ENCODE data around the gene STX8. TPM values are rescaled to one million over a fixed set of nuclear protein-coding genes. Genes with fewer than 3 reads are reported as not detected.

STX8 gene
- total and polyA plus RNA-seq, 9 of the 15 experiments (the other 6 are each of a cell fraction or from before 2014, with no cell fraction given) = 14.6 to 42.5 (median 22.1) TPM

GRCh38 chr17:9256751-9257629, 318.6 kb downstream of the STX8 start:
- intact Hi-C loops (cut with micrococcal nuclease) = no loop called here
- ATAC-seq = no peak
- ChIA-PET POLR2A (interaction anchor here (0.6 kb wide), 1 partner anchor 11 kb away, joined by 3 read pairs; no protein-coding TSS in a partner anchor), CTCF (ENCODE audit: low intra/inter-chr PET ratio) (no interaction called here)
- no peak for TF ChIP-seq PTRF (tag; IDR thresholded peaks at IDR 0.05)
- no peak for TF ChIP-seq POLR2A (conservative IDR thresholded peaks at IDR 0.05)
- no peak for TF ChIP-seq ZBTB7A (IDR thresholded peaks at IDR 0.05; ENCODE audit: borderline replicate concordance, control insufficient read depth, low read depth, low read length)
- no peak for TF ChIP-seq HSF4 (CRISPR knock-in tag; IDR thresholded peaks at IDR 0.05; ENCODE audit: borderline replicate concordance)
- TF ChIP-seq GTF2E2 (tag; IDR thresholded peaks at IDR 0.05) = no peak
- TF ChIP-seq SAFB2 (IDR thresholded peaks at IDR 0.05; ENCODE audit: borderline replicate concordance, low read depth, low read length, severe bottlenecking) = no peak
- no peak for TF ChIP-seq L3MBTL2 (IDR thresholded peaks at IDR 0.05)
- no peak for TF ChIP-seq CREB3L1 (IDR thresholded peaks at IDR 0.05; ENCODE audit: borderline replicate concordance, low read depth)
- no peaks in the 10 kb centered on the region for H3K36me3 ChIP-seq (ENCODE audit: control insufficient read depth, insufficient read depth, low read length)
- FAIRE-seq = no peak
- no peaks in the 10 kb centered on the region for H3K9me3 ChIP-seq (replicated peaks; ENCODE audit: control insufficient read depth, insufficient read depth, low read depth, low read length)
- no TSS peak for BruUV-seq (replicated peaks)
- H3K4me1 ChIP-seq (replicated peaks in 1 of 2; ENCODE audit: control insufficient read depth in 2 of 2, insufficient read depth in 2 of 2, low read length in 2 of 2) = no peaks in the 10 kb centered on the region
- no peak overlapping the region for H3K4me3 ChIP-seq
- peaks cover 9 to 32% of the 10 kb centered on the region in 2 experiments; a peak in 3 of 5 replicates for H3K27me3 ChIP-seq (ENCODE audit: control insufficient read depth in 2 of 2, insufficient read depth in 2 of 2, low read length in 2 of 2)
- 0 out of 2 replicates have a peak, but pooled peaks cover 3% of the 10 kb centered on the region for H4K20me1 ChIP-seq (replicated peaks; ENCODE audit: control insufficient read depth, insufficient read depth, low read length)
- H3K9me1 ChIP-seq (ENCODE audit: control insufficient read depth, insufficient read depth, low read length) = no peaks in the 10 kb centered on the region
- DNase-seq (ENCODE audit: extremely low read depth in 1 of 4, low spot score in 3 of 4) = no peak
- in situ Hi-C loops (cut with MboI) = no loop called here
- H3K27ac ChIP-seq (ENCODE audit: extremely low read depth, low read depth, low read length) = no peak overlapping the region
- WGBS (ENCODE audit: insufficient coverage, low coverage, missing lambda C conversion rate) = 0% methylated on average over 14 of the region's 19 CpGs
- H3K4me2 ChIP-seq (ENCODE audit: insufficient read depth, low read length) = no peak overlapping the region
- H3K9ac ChIP-seq (ENCODE audit: insufficient read depth in 1 of 2, low read depth in 2 of 2, low read length in 2 of 2) = no peak overlapping the region
- H2AFZ ChIP-seq (ENCODE audit: low read depth, low read length) = no peak overlapping the region
- no peaks in the 10 kb centered on the region for H3K79me2 ChIP-seq (ENCODE audit: control insufficient read depth, insufficient read depth, low read length)
